Renal cortical epithelial cell (primary cell): Measurements from ENCODE around the gene MARVELD3. TPM values are rescaled to one million over a fixed set of nuclear protein-coding genes. Genes with fewer than 3 reads are reported as not detected.
"Not testable (repeated sequence)": the region's sequence is repeated elsewhere in the genome, so short reads cannot be mapped to it uniquely, and the experiment has no call there.

Source experiments
- DNase-seq: peaks from one replicate; pipeline ENCODE4 v3.0.0-alpha.2; 2011; ENCODE audit warnings: low read depth
- total RNA-seq: library from RNA; depleted of rRNA; stranded (reverse); fragments of >200 nt; gene quantifications from 2 replicates; pipeline ENCODE4 v1.2.3, GENCODE V29; 2014

MARVELD3 gene, protein sequence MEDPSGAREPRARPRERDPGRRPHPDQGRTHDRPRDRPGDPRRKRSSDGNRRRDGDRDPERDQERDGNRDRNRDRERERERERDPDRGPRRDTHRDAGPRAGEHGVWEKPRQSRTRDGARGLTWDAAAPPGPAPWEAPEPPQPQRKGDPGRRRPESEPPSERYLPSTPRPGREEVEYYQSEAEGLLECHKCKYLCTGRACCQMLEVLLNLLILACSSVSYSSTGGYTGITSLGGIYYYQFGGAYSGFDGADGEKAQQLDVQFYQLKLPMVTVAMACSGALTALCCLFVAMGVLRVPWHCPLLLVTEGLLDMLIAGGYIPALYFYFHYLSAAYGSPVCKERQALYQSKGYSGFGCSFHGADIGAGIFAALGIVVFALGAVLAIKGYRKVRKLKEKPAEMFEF
- 0.89 and 4.5 TPM in 2 replicates for total RNA-seq

GRCh38 chr16:71626018-71626857 is at the start of gene MARVELD3:
Gene MARVELD3, plus strand, starts transcription at chr16:71626184. Its CDS starts 46 bp downstream, at chr16:71626230.
- DNase-seq: no peak

- DNase-seq: no peak
Measured at GRCh38 chr16:71576971-71577370, 49.0 kb upstream of the MARVELD3 start, which contains the start of gene TAT. Gene TAT, minus strand, starts transcription at chr16:71577092. Its CDS starts 677 bp downstream, at chr16:71576415.

GRCh38 chr16:71582553-71582848 is 43.5 kb upstream of the MARVELD3 start:
- DNase-seq: not testable (repeated sequence)

- DNase-seq: no peak
Measured at GRCh38 chr16:71584543-71585317, 41.3 kb upstream of the MARVELD3 start.

GRCh38 chr16:71585318-71585703 is 40.7 kb upstream of the MARVELD3 start:
- no peak for DNase-seq

DNA sequence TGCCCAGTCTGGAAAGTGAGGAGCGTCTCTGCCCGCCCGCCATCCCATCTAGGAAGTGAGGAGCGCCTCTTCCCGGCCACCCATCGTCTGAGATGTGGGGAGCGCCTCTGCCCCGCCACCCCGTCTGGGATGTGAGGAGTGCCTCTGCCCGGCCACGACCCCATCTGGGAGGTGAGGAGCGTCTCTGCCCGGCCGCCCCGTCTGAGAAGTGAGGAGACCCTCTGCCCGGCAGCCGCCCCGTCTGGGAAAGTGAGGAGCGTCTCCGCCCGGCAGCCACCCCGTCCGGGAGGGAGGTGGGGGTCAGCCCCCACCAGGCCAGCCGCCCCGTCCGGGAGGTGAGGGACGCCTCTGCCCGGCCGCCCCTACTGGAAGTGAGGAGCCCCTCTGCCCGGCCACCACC is 36.6 kb upstream of the MARVELD3 start:
- not testable (repeated sequence) for DNase-seq

GRCh38 chr16:71590071-71590470 is 35.9 kb upstream of the MARVELD3 start:
- not testable (repeated sequence) for DNase-seq

- no peak for DNase-seq
Measured at GRCh38 chr16:71590584-71590983, 35.4 kb upstream of the MARVELD3 start.

- no peak for DNase-seq
Measured at GRCh38 chr16:71591917-71592316, 34.1 kb upstream of the MARVELD3 start.

DNA sequence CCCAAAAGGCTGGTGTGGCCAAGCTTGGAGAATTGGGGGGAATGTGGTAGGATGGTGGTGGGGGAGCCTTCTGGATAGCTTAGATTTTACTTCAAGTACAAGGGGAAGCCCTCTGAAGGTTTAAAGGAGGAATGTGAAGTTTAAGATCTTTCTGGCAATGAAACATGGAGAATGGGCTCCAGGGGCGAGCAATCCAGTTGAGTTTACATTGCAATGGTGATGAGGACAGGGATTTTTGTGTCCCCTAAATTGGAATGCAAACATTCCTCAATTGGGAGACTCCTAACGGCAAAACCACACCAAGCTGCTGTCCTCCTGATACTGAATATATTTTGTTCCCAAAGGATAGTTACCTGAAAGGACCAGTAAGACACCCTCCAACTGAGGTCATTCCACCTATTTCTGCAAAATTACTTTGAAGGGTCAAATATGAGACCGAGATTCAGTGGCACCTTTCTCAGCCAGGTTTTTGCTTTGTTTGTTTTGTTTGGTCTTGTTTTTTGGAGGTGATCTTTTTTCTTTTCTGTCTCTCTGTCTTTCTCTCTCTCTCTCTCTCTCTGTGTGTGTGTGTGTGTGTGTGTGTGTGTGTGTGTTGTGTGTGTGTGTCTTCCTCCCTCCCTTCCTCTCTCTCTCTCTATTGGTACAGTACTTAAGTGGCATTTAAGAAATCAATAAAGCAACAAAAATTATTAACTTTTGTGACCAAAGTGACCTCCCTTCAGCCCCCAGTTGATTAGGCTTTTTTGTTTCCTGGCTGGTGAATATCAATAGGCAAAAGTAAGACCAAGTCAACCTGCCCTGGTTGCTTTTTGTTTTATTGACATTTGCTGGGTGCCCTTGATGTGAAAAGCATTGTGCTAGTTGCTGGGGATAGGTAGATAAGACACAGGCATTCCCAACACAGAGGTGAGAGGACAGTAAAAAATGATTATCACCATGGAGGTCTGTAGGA is 32.7 kb upstream of the MARVELD3 start:
- no peak for DNase-seq

- no peak for DNase-seq
Measured at GRCh38 chr16:71594000-71594646, 31.9 kb upstream of the MARVELD3 start.

DNA sequence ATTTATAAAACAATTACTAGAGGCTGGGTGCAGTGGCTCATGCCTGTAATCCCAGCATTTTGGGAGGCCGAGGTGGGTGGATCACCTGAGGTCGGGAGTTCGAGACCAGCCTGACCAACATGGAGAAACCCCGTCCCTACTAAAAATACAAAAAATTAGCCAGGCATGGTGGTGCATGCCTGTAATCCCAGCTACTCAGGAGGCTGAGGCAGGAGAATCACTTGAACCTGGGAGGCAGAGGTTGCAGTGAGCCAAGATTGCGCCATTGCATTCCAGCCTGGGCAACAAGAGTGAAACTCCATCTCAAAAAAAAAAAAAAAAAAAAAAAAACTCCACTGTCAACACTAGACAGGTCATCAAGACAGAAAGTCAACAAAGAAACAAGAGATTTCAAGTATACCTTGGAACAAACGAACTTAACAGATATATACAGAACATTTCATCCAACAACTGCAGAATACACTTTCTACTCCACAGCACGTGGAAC is 30.6 kb upstream of the MARVELD3 start:
- not testable (repeated sequence) for DNase-seq

- DNase-seq: not testable (repeated sequence)
Measured at GRCh38 chr16:71598426-71598825, 27.6 kb upstream of the MARVELD3 start.

DNA sequence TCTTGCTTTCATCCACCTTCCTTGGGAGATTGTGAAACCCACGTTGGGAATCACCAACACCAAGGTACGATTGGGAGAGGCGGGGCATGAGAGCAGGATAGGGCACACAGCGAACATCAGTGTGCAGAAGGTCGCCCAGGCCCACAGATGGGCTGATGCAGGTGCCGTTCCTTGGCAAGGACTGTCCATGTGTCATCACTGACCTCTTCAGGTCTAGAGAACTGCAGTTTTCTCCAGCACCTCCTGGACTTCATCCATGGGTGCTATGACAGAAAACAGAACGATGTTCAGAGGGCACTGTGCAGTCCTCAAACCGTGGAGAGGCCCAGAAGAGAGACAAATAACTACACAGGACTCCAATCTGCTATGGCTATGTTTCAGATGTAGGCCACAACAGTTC is 25.2 kb upstream of the MARVELD3 start:
- no peak for DNase-seq

DNA sequence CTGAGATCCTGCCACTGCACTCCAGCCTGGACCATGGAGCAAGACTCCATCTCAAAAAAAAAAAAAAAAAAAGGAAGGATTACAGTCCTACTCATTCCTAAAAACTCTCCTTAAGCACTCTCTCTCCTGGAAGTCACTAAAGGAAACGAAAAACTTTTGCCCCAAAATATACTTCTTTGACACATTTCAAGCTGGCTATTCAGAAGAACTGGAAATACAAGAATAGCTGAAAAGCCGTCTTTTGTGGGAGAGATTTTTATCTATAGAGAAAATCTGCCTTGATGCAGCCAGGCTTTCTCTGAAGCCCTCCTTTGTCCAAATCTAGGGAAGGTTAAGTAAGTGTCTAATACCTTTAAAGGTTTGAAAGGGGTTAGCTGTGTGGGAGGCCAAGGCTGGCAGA is 16.9 kb upstream of the MARVELD3 start:
- DNase-seq: no peak

DNA sequence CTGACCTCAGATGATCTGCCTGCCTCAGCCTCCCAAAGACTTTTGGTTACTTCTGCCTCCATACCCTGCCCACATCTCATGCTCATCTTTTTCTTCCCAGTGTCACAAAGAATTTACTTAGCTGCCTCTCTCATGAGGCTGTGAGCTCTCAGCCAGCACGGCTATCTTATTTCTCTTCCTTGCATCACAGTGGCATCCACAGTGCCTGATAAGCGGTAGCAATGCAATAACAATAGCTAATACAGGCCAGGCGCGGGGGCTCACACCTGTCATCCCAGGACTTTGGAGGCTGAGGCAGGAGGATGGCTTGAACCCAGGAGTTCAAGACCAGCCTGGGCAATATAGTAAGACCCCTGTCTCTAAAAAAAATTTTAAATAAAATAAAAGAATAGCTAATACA is 15.5 kb upstream of the MARVELD3 start:
- no peak for DNase-seq

DNA sequence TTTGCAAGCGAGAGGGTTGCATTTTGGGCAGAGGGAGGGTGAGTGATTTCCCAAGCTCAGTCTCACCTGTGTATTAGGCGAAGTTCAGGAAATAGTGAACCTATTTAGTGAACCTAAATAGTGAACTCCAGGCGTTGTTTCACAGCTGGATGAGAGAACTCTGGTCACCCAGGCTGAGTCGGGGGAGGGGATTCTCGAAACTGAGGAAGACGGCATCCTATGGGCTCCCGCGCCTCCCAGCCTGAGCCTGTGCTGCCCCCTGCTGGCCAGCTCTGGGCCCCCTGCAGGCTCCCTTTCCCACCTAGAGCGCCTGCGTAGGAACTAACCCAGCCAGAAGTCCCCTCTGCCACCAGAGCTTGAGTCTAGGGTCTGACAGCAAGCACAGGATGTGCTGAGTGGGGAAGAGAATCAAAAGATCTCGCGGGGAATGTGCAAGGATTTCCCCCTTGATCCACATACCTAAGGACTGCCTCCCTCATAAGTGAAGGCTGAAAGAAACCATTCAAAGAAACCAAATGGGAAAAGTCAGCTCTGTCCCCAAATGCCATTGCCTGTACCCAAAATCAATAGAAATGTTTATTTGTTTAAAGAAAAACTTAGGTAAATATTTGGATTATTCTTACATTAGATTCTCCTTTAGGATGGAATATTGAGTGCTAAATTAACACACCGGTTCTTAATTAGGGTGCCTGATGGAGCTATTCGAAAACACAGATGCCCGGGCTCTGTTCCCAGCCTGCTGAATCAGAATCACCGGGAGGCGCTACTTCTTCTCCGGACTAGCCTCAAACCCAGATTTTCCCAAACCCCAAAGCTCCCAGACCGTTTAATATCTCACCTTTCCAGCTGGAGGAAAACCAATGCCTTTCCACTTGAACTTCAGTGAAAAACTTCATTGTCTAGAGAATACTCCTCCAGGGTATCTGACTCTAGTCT is 14.8 kb upstream of the MARVELD3 start:
- peak; percentile 11 for DNase-seq

- not testable (repeated sequence) for DNase-seq
Measured at GRCh38 chr16:71614956-71615355, 11.0 kb upstream of the MARVELD3 start.

DNA sequence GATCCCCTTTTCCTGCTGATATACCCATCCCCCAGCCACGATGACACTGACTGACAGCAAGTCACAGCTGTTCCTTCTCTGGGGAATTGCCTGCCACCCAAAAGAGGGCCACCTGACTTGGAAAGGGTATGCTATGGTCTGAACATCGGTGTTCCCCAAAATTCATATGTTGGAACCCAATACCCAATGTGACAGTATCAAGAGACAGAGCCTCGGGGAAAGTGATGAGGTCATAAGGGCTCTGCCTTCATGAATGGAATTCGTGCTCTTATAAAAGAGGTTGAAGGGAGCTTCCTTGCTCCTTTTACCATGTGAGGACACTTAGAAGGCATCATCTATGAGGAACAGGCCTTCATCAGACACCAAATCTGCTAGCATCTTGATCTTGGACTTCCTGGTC is 7.6 kb upstream of the MARVELD3 start:
- DNase-seq: no peak
